ENCODE measurements around the gene PLPPR5.

GRCh38 chr1:98962156-98962555 is 42.5 kb downstream of the PLPPR5 start:
- TF ChIP-seq CTCF (optimal IDR thresholded peaks at IDR 0.05 in 1 of 3, IDR thresholded peaks at IDR 0.05 in 1 of 3, conservative IDR thresholded peaks at IDR 0.05 in 1 of 3; ENCODE audit: extremely low read depth in 1 of 3, insufficient read depth in 2 of 3, low read length in 3 of 3) (no peak), EZH2 (IDR thresholded peaks at IDR 0.05; ENCODE audit: low read length) (no peak)
